T-helper 2 cell treated with Interferon-gamma antibody and Interleukin-4, amounts not matched to agents 5 μg/mL and 100 μg/mL, for 36 hours (primary cell): ENCODE measurements around the gene CLCN3.
"Not testable (repeated sequence)": the region's sequence is repeated elsewhere in the genome, so short reads cannot be mapped to it uniquely, and the experiment has no call there.

Source experiments
- DNase-seq: peaks from one replicate; pipeline ENCODE4 v3.0.0; 2021; ENCODE audit warnings: low spot score
- H3K27ac Mint-ChIP-seq: one replicate; pipeline ENCODE4 v1.8.0; 2021; ENCODE audit warnings: mild to moderate bottlenecking, mixed read lengths
- H3K27me3 Mint-ChIP-seq: one replicate; pipeline ENCODE4 v1.8.0; 2021; ENCODE audit warnings: low read depth, mixed read lengths
- H3K36me3 Mint-ChIP-seq: one replicate; pipeline ENCODE4 v1.8.0; 2021; ENCODE audit warnings: low read depth, mixed read lengths
- H3K4me1 Mint-ChIP-seq: one replicate; pipeline ENCODE4 v1.8.0; 2021; ENCODE audit warnings: low read depth, mixed read lengths
- H3K4me3 Mint-ChIP-seq: one replicate; pipeline ENCODE4 v1.8.0; 2022; ENCODE audit warnings: mild to moderate bottlenecking, moderate library complexity, mixed read lengths
- H3K9me3 Mint-ChIP-seq: one replicate; pipeline ENCODE4 v1.8.0; 2021; ENCODE audit warnings: mixed read lengths

CLCN3 gene

DNA sequence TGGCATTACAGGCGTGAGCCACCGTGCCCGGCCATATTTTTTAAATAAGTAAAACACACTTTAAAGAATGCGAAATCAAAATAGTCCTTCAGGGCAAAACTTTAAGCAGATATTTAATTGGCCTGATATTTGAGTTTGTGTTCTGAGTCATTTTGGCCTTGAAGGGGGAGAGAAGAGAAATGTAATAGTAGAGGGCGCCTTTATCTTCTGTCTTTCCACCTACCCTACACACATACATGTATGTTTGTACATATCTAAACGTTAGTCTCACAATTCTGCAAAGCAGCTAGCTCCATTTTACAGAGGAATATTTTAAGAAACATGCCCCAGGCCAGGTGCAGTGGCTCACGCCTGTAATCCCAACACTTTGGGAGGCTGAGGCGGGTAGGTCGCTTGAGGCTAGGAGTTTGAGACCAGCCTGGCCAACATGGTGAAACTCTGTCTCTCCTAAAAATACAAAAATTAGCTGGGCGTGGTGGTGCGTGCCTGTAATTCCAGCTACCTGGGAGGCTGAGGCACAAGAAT, 151.2 kb downstream of the CLCN3 start:
- not testable (repeated sequence) for H3K9me3 Mint-ChIP-seq, H3K27ac Mint-ChIP-seq, DNase-seq, H3K4me3 Mint-ChIP-seq, H3K4me1 Mint-ChIP-seq, H3K36me3 Mint-ChIP-seq
- H3K27me3 Mint-ChIP-seq: peaks cover 34% of the 10 kb centered on the region
